ENCODE results near the gene ACBD6. TPM values are rescaled to one million over a fixed set of nuclear protein-coding genes. Genes with fewer than 3 reads are reported as not detected.

Gene ACBD6
- total and polyA plus RNA-seq, 10 of the 15 experiments (the other 5 are each of a cell fraction or from before 2014, with no cell fraction given) = 15.0 to 67.3 (median 55.0) TPM

DNA sequence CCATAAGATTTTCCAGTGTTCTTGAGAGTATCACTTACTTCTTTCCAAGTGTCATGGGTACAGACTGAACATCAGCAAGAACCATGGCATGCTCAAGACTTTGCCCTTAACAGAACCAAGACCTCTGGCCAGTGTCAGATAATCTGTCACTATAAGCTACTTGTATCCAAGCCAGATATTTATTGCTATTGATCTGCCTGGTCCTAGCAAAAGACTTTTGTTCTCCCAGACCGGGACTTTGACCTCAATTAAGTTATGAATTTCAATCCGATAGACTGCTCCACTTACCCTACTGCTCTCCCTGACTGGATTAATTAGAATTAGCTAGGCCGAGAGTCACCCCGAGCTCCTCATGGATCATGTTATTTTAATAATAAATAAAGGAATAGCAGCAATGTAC lies 129.6 kb downstream of the ACBD6 start:
- CTCF ChIA-PET = interaction anchor here (0.8 kb wide), 1 partner anchor 9 kb away, joined by 4 read pairs; no protein-coding TSS in a partner anchor
- ATAC-seq (no peak), FAIRE-seq (no peak), DNase-seq (ENCODE audit: low read depth, low spot score) (no peak)
- RAD21 ChIA-PET (ENCODE audit: unreplicated experiment) = no interaction called here
- H3K4me3 ChIP-seq = no peak overlapping the region
- no peaks in the 10 kb centered on the region for H3K79me2 ChIP-seq (ENCODE audit: control insufficient read depth, insufficient read depth, low read length)
- intact Hi-C loops (cut with micrococcal nuclease; ENCODE audit: unreplicated experiment) = no loop called here
- POLR2A ChIA-PET = no interaction called here
- no peak overlapping the region for H3K9ac ChIP-seq (ENCODE audit: control insufficient read depth, insufficient read depth, low read length)
- BruUV-seq (replicated peaks) = no TSS peak
- H3K27ac ChIP-seq (ENCODE audit: control insufficient read depth, insufficient read depth) = no peak overlapping the region
- SMC1A ChIA-PET (ENCODE audit: uncharacterized antibody, unreplicated experiment) = interaction anchor here (0.6 to 1.4 kb wide), 2 partner anchors 10 to 105 kb away, joined by 4 to 5 read pairs; no protein-coding TSS in a partner anchor
- in situ Hi-C loops (cut with MboI) = no loop called here
- no peaks in the 10 kb centered on the region for H3K36me3 ChIP-seq (ENCODE audit: control insufficient read depth in 2 of 2, insufficient read depth in 2 of 2, low read length in 1 of 2)
- H3K9me3 ChIP-seq (replicated peaks; ENCODE audit: control insufficient read depth, insufficient read depth, low read length) = no peaks in the 10 kb centered on the region; the same call in 1 of the 3 replicates
- H3K4me2 ChIP-seq (ENCODE audit: control insufficient read depth, insufficient read depth) = no peak overlapping the region
- no peaks in the 10 kb centered on the region for H3K27me3 ChIP-seq (replicated peaks in 1 of 2; ENCODE audit: control insufficient read depth in 2 of 2, insufficient read depth in 2 of 2, low read length in 1 of 2)
- no peaks in the 10 kb centered on the region for H3K4me1 ChIP-seq (ENCODE audit: control insufficient read depth, insufficient read depth, low read length)
- no peak overlapping the region for H2AFZ ChIP-seq (ENCODE audit: control insufficient read depth, low read depth, low read length)
- 93% methylated on average over 4 of the region's 4 CpGs for WGBS (ENCODE audit: insufficient coverage, insufficient replicate concordance, low lambda C conversion rate, missing lambda C conversion rate)
- no peaks in the 10 kb centered on the region for H4K20me1 ChIP-seq (ENCODE audit: control insufficient read depth, insufficient read depth)
- TF ChIP-seq, protein P1, sequence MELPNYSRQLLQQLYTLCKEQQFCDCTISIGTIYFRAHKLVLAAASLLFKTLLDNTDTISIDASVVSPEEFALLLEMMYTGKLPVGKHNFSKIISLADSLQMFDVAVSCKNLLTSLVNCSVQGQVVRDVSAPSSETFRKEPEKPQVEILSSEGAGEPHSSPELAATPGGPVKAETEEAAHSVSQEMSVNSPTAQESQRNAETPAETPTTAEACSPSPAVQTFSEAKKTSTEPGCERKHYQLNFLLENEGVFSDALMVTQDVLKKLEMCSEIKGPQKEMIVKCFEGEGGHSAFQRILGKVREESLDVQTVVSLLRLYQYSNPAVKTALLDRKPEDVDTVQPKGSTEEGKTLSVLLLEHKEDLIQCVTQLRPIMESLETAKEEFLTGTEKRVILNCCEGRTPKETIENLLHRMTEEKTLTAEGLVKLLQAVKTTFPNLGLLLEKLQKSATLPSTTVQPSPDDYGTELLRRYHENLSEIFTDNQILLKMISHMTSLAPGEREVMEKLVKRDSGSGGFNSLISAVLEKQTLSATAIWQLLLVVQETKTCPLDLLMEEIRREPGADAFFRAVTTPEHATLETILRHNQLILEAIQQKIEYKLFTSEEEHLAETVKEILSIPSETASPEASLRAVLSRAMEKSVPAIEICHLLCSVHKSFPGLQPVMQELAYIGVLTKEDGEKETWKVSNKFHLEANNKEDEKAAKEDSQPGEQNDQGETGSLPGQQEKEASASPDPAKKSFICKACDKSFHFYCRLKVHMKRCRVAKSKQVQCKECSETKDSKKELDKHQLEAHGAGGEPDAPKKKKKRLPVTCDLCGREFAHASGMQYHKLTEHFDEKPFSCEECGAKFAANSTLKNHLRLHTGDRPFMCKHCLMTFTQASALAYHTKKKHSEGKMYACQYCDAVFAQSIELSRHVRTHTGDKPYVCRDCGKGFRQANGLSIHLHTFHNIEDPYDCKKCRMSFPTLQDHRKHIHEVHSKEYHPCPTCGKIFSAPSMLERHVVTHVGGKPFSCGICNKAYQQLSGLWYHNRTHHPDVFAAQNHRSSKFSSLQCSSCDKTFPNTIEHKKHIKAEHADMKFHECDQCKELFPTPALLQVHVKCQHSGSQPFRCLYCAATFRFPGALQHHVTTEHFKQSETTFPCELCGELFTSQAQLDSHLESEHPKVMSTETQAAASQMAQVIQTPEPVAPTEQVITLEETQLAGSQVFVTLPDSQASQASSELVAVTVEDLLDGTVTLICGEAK (IDR thresholded peaks at IDR 0.05; ENCODE audit: borderline replicate concordance) = no peak
- TF ChIP-seq GABPA (IDR thresholded peaks at IDR 0.05; ENCODE audit: low read depth) = no peak
- TF ChIP-seq NR2C2 (IDR thresholded peaks at IDR 0.05; ENCODE audit: borderline replicate concordance, control insufficient read depth, insufficient read length, low read depth) = no peak
- TF ChIP-seq NFIC (IDR thresholded peaks at IDR 0.05; ENCODE audit: low read depth, low read length) = no peak
- TF ChIP-seq EGR1 (IDR thresholded peaks at IDR 0.05; ENCODE audit: borderline replicate concordance in 1 of 2, low read depth in 2 of 2, low read length in 2 of 2) = no peak
- TF ChIP-seq, protein P2, sequence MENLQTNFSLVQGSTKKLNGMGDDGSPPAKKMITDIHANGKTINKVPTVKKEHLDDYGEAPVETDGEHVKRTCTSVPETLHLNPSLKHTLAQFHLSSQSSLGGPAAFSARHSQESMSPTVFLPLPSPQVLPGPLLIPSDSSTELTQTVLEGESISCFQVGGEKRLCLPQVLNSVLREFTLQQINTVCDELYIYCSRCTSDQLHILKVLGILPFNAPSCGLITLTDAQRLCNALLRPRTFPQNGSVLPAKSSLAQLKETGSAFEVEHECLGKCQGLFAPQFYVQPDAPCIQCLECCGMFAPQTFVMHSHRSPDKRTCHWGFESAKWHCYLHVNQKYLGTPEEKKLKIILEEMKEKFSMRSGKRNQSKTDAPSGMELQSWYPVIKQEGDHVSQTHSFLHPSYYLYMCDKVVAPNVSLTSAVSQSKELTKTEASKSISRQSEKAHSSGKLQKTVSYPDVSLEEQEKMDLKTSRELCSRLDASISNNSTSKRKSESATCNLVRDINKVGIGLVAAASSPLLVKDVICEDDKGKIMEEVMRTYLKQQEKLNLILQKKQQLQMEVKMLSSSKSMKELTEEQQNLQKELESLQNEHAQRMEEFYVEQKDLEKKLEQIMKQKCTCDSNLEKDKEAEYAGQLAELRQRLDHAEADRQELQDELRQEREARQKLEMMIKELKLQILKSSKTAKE (IDR thresholded peaks at IDR 0.05; ENCODE audit: low read depth, poor library complexity, severe bottlenecking) = no peak
- TF ChIP-seq, protein P3, sequence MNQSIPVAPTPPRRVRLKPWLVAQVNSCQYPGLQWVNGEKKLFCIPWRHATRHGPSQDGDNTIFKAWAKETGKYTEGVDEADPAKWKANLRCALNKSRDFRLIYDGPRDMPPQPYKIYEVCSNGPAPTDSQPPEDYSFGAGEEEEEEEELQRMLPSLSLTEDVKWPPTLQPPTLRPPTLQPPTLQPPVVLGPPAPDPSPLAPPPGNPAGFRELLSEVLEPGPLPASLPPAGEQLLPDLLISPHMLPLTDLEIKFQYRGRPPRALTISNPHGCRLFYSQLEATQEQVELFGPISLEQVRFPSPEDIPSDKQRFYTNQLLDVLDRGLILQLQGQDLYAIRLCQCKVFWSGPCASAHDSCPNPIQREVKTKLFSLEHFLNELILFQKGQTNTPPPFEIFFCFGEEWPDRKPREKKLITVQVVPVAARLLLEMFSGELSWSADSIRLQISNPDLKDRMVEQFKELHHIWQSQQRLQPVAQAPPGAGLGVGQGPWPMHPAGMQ (IDR thresholded peaks at IDR 0.05; ENCODE audit: borderline replicate concordance) = no peak
- no peak for TF ChIP-seq BRCA1 (IDR thresholded peaks at IDR 0.05; ENCODE audit: low read depth, low read length)
- TF ChIP-seq NFXL1 (IDR thresholded peaks at IDR 0.05; ENCODE audit: borderline replicate concordance) = no peak
- no peak for TF ChIP-seq FOXK2 (IDR thresholded peaks at IDR 0.05)
- TF ChIP-seq, protein P4, sequence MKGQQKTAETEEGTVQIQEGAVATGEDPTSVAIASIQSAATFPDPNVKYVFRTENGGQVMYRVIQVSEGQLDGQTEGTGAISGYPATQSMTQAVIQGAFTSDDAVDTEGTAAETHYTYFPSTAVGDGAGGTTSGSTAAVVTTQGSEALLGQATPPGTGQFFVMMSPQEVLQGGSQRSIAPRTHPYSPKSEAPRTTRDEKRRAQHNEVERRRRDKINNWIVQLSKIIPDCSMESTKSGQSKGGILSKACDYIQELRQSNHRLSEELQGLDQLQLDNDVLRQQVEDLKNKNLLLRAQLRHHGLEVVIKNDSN (IDR thresholded peaks at IDR 0.05; ENCODE audit: borderline replicate concordance, extremely low read length, insufficient read depth, low read depth, low read length) = no peak
- no peak for TF ChIP-seq SREBF1 (IDR thresholded peaks at IDR 0.05; ENCODE audit: low read length)
- TF ChIP-seq WRNIP1 (IDR thresholded peaks at IDR 0.05; ENCODE audit: borderline replicate concordance, low read depth, low read length) = no peak
- no peak for TF ChIP-seq SRF (IDR thresholded peaks at IDR 0.05; ENCODE audit: low read depth in 2 of 2, low read length in 2 of 2)
- no peak for TF ChIP-seq RUNX3 (IDR thresholded peaks at IDR 0.05; ENCODE audit: low read length)

Measured in GM12878 (cell line).